K562 (cell line): ENCODE results near the gene SMURF1. TPM values are rescaled to one million over a fixed set of nuclear protein-coding genes. Genes with fewer than 3 reads are reported as not detected.

Source experiments
- BCLAF1 ChIP-seq, 2 experiments: fragments of 450-650 bp in 1 of 2; IDR thresholded peaks; 2 replicates each; pipeline ENCODE4 v1.6.1; 2011 to 2017; ENCODE audit warnings: low read depth in 2 of 2, antibody characterized with exemption in 1 of 2, borderline replicate concordance in 1 of 2, low read length in 1 of 2, mild to moderate bottlenecking in 1 of 2, mixed read lengths in 1 of 2; ENCODE audit not compliant: control insufficient read depth in 1 of 2
- CBFB ChIP-seq: sonication (generic); formaldehyde crosslinking; IDR thresholded peaks from 2 replicates; pipeline ENCODE4 v1.4.0; 2020; ENCODE audit warnings: mild to moderate bottlenecking, missing genetic modification reagents
- CBX8 ChIP-seq: fragments of 200-600 bp; sonication (generic); IDR thresholded peaks from 2 replicates; pipeline ENCODE4 v1.6.1; 2012; ENCODE audit warnings: borderline replicate concordance, mixed run types, low read depth, mild to moderate bottlenecking, moderate library complexity, mixed read lengths, low read length, control low read depth, inconsistent platforms; ENCODE audit not compliant: poor library complexity, severe bottlenecking; ENCODE audit errors: extremely low read depth
- CHCHD3 ChIP-seq: fragments of 250-450 bp; sonication (Bioruptor Pico); IDR thresholded peaks from 2 replicates; pipeline ENCODE4 v2.1.2; 2022; ENCODE audit warnings: mild to moderate bottlenecking
- CHD4 ChIP-seq: fragments of 200-600 bp; sonication (generic); IDR thresholded peaks from 3 replicates; pipeline ENCODE4 v1.6.1; 2012; ENCODE audit warnings: low read depth, mild to moderate bottlenecking, mixed read lengths, low read length, inconsistent platforms; ENCODE audit not compliant: insufficient read depth, insufficient replicate concordance, poor library complexity, severe bottlenecking
- CREM ChIP-seq: IDR thresholded peaks from 2 replicates; pipeline ENCODE4 v1.6.1; 2014; ENCODE audit warnings: antibody characterized with exemption, low read depth
- DPF2 ChIP-seq: fragments of 450-650 bp; IDR thresholded peaks from 2 replicates; pipeline ENCODE4 v1.6.1; 2016
- EP400 ChIP-seq: fragments of 450-650 bp; IDR thresholded peaks from 2 replicates; pipeline ENCODE4 v1.6.1; 2017; ENCODE audit warnings: antibody characterized with exemption, mild to moderate bottlenecking, moderate library complexity
- ERF ChIP-seq: fragments of 450-650 bp; formaldehyde crosslinking; IDR thresholded peaks from 2 replicates; pipeline ENCODE4 v1.4.0; 2020; ENCODE audit warnings: mild to moderate bottlenecking, mixed read lengths
- FOXM1 ChIP-seq, 2 experiments: fragments of 450-650 bp in 1 of 2; sonication (generic) in 1 of 2; formaldehyde crosslinking in 1 of 2; IDR thresholded peaks; 2 replicates each; pipeline versions ENCODE4 v1.6.1 to v1.9.0; 2017 to 2022; ENCODE audit warnings: low read depth in 2 of 2, mild to moderate bottlenecking in 2 of 2, missing genetic modification reagents in 1 of 2, moderate library complexity in 1 of 2
- ILK ChIP-seq: fragments of 450-650 bp; IDR thresholded peaks from 2 replicates; pipeline ENCODE4 v1.6.1; 2016; ENCODE audit warnings: missing genetic modification characterization, low read depth, mild to moderate bottlenecking, missing compliant biosample characterization, moderate library complexity, borderline replicate concordance
- IRF1 ChIP-seq: sonication (generic); formaldehyde crosslinking; IDR thresholded peaks from 2 replicates; pipeline ENCODE4 v1.8.0; 2022; ENCODE audit warnings: missing genetic modification reagents, mild to moderate bottlenecking, borderline replicate concordance
- NFRKB ChIP-seq: fragments of 450-650 bp; IDR thresholded peaks from 2 replicates; pipeline ENCODE4 v1.6.1; 2016; ENCODE audit warnings: low read depth
- PTRF ChIP-seq: fragments of 450-650 bp; IDR thresholded peaks from 2 replicates; pipeline ENCODE4 v1.6.1; 2016; ENCODE audit warnings: mild to moderate bottlenecking, missing genetic modification characterization, missing compliant biosample characterization
- SREBF1 ChIP-seq: fragments of 150-350 bp; IDR thresholded peaks from 2 replicates; pipeline ENCODE4 v1.6.1; 2014; ENCODE audit warnings: antibody characterized with exemption, low read depth, low read length, borderline replicate concordance
- TBP ChIP-seq: optimal IDR thresholded peaks from 2 replicates; pipeline ENCODE3; 2011; ENCODE audit warnings: low read depth, low read length, improper control_type of control experiment
- UBTF ChIP-seq, 2 experiments: IDR thresholded peaks; 2 replicates each; pipeline ENCODE4 v1.6.1; 2012; ENCODE audit warnings: improper control_type of control experiment in 2 of 2, low read depth in 2 of 2, low read length in 2 of 2, borderline replicate concordance in 1 of 2
- ZNF449 ChIP-seq: fragments of 250-450 bp; sonication (Bioruptor Pico); IDR thresholded peaks from 2 replicates; pipeline ENCODE4 v1.8.0; 2022; ENCODE audit warnings: moderate library complexity, mild to moderate bottlenecking, inconsistent platforms
- polyA plus RNA-seq, 8 experiments: library from polyadenylated mRNA; depleted of rRNA in 4 of 8; stranded (reverse) in 5 of 8; unstranded in 3 of 8; fragments of >200 nt; fragmentation: Nextera tagmentation in 2 of 8; fragmentation: Illumina TruSeq in 1 of 8; extraction: Ambion mirVana in 2 of 8; extraction: Trizol in 1 of 8; gene quantifications; 2 replicates each; pipeline versions ENCODE4 v1.2.1 to v1.2.3, GENCODE V29; 2011 to 2014; ENCODE audit warnings: inconsistent platforms in 1 of 8, missing spikeins in 1 of 8
- total RNA-seq, 7 experiments: library from RNA; depleted of rRNA in 6 of 7; stranded (reverse); fragments of >200 nt in 6 of 7; fragmentation: Illumina TruSeq in 2 of 7; extraction: Trizol in 2 of 7; gene quantifications; 2 replicates each; pipeline versions ENCODE4 v1.2.1 to v1.2.3, GENCODE V29; 2011 to 2021; ENCODE audit warnings: low replicate concordance in 1 of 7

SMURF1 gene
- total and polyA plus RNA-seq, 9 of the 15 experiments (the other 6 are each of a cell fraction or from before 2014, with no cell fraction given) = 1.0 to 20.1 (median 12.6) TPM

- TF ChIP-seq ILK (tag) (no peak), CBFB (no peak), CREM (peak; percentile 70), SREBF1 (no peak), FOXM1 (IDR thresholded peaks at IDR 0.05; ENCODE audit: low read depth) (no peak), FOXM1 (CRISPR knock-in tag; IDR thresholded peaks at IDR 0.05; ENCODE audit: low read depth) (no peak), DPF2 (peak; percentile 58), UBTF (IDR thresholded peaks at IDR 0.05; ENCODE audit: borderline replicate concordance in 1 of 2, low read depth in 2 of 2, low read length in 2 of 2) (0 out of 4 replicates have a peak, but pooled peaks of 1 of the 2 experiments have one; percentile 51), ZNF449 (CRISPR knock-in tag) (no peak), BCLAF1 (IDR thresholded peaks at IDR 0.05; ENCODE audit: borderline replicate concordance in 1 of 2, control insufficient read depth in 1 of 2, low read depth in 2 of 2, low read length in 1 of 2) (no peak), TBP (no peak), CHCHD3 (no peak), IRF1 (no peak), CHD4 (no peak), NFRKB (peak; percentile 20; the same call in 1 of the 2 replicates), EP400 (peak; percentile 73), ERF (CRISPR knock-in tag) (no peak), PTRF (tag) (no peak), CBX8 (no peak)
Observed at GRCh38 chr7:99126921-99127553, 16.9 kb downstream of the SMURF1 start (continued).
